ENCODE results near the gene CENPU. TPM values are rescaled to one million over a fixed set of nuclear protein-coding genes. Genes with fewer than 3 reads are reported as not detected.
"Not testable (repeated sequence)": the region's sequence is repeated elsewhere in the genome, so short reads cannot be mapped to it uniquely, and the experiment has no call there.

Gene CENPU
- total RNA-seq, 1 experiment from 2014 or later = 71.5 TPM

DNA sequence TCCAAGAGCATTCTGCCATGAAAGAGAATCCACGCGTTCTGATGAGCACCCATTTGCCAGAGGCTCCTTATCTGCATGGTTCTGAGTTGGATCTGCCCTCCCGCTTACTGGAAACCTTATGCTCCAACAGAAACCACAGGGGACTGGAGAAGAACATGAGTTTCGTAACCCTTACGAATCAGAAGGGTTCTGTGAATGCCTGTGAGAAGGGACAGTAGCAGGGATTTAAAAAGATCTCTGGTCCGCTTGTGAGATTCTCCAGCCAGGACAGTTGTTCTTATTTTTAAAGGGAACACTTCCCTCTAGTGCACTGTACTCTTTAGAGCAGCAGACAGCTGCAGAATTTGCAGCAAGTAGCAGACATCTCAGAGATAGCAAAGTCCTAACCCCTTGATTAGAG is 22.5 kb upstream of the CENPU start:
- in situ Hi-C loops (cut with HindIII; ENCODE audit: low pct_unique_long_range_greater_than_20kb, low sequenced_read_pairs) = no loop called here
- DNase-seq (ENCODE audit: low read depth) = no peak

DNA sequence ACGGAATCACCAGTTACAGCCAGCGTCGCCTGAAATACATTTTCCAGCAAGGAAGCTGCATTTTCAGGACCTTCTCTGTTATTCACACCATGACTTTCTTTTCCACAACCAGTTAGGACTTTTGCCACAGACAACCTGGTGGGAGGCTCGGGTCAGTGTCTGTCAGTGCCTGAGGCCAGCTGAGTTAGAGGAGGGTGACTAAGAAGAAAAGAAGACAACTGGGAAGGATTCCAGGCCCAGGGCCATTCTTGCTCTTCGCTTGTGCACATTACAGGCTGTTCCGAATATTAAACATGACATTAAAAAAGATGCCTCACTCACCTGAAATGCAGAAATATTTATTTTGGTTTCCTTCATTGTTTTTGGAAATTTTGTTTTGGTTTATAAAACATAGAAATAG is 21.4 kb upstream of the CENPU start:
- in situ Hi-C loops (cut with HindIII; ENCODE audit: low pct_unique_long_range_greater_than_20kb, low sequenced_read_pairs) = no loop called here
- DNase-seq (ENCODE audit: low read depth) = no peak

DNA sequence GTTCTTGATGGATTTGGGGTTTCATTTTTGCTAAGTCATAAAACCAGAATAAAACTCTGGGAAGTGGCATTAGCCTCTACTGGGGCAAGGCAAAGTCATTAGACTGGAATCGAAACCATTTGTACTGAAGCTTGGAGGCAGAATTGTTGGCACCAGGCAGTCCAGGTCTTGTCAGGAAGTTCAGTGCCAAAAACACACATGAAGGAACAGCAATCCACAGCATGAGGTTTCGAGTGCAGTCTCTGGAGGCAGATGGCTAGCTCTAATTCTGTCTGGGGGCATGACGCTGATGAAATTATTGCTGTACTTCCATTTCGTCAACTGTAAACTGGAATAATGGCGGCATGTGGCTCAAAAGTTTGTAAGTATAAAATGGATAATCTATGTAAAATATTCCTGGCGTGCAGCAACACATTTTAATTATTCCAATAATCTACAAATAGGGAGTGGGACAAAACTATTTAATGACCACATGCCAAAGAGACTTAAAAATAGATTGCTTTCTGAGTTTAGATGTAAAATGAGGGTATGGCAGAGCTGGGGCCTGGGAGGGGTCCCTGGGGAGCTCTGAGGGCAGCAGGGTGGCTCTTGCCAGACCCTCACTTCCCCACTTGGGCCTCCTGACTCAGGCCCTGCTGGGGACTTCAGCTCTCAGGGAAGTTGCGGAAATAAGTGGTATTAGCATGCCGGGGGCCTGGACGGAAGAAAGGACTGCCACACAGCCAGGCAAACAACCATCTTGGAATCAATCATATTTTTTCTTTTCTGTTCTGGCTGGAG is 18.8 kb upstream of the CENPU start:
- in situ Hi-C loops (cut with HindIII; ENCODE audit: low pct_unique_long_range_greater_than_20kb, low sequenced_read_pairs) = no loop called here
- DNase-seq (ENCODE audit: low read depth) = no peak

DNA sequence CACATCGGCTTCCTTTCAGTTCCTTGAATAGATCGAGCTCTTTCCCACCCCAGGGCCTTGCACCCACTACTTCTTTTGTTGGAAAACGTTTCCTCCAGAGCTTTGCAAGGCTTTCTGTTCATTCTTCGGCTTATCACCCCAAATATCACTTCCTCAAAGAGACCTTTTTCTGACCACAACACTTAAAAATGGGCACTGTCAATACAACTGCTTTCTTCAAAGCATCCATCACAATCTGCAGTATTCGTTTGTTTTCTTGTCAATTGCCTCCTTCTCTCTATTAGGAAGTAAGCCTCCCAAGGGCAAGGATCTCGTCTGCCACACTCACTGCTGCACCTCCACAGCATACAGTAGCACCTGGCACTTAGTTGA is 17.7 kb upstream of the CENPU start:
- in situ Hi-C loops (cut with HindIII; ENCODE audit: low pct_unique_long_range_greater_than_20kb, low sequenced_read_pairs) = no loop called here
- DNase-seq (ENCODE audit: low read depth) = no peak

DNA sequence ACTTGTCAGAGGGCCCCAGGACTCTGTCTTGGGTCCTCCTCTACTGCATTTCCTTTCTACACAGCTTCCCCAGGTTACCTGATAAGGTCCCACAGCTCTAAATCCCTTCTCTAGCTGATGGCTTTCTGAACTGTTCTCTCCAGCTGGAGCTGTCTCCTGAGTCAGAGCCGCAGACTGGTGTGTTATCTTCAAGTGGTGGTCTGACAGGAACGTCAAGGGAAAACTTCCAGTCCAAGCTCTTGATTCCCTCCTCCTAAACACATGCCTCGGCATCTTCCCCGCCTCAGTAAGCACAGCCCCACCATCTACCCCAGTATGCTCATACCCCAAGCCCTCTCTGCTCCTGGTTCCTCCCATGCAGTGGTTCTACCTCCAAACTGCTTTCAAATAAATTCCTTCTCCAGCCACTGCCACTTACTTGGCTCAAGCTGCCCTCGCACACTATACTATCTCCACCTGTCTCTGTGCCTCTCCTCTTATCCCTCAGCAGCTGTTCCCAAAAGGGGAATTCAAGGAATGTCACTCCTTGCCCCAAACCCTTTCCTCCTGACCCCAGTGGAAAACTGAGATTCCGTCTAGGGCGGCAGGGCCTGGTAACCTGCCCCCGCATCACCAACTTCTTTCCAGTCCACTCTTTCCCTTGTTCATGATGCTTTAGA is 17.2 kb upstream of the CENPU start:
- in situ Hi-C loops (cut with HindIII; ENCODE audit: low pct_unique_long_range_greater_than_20kb, low sequenced_read_pairs) = no loop called here
- DNase-seq (ENCODE audit: low read depth) = no peak

DNA sequence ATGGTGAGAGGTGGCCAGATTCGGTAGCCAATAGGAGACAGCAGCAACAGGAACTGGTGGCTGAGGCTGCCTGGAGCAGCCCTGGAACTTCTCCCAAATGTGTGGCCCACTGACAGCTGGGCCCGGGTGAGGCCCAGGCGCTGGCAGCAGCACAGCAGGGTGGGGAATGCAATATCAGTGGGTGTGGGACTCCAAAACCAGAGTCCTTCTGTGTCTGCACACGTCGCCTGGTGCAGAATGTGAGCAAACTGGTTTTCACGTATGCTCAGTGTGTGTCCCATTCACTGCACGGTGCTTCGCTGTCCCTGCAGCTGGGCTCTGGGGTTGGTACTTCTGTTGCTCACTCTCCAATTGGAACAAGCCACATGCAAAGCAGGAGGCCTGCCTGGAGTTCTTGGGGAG is 14.4 kb upstream of the CENPU start:
- in situ Hi-C loops (cut with HindIII; ENCODE audit: low pct_unique_long_range_greater_than_20kb, low sequenced_read_pairs) = no loop called here
- DNase-seq (ENCODE audit: low read depth) = no peak

DNA sequence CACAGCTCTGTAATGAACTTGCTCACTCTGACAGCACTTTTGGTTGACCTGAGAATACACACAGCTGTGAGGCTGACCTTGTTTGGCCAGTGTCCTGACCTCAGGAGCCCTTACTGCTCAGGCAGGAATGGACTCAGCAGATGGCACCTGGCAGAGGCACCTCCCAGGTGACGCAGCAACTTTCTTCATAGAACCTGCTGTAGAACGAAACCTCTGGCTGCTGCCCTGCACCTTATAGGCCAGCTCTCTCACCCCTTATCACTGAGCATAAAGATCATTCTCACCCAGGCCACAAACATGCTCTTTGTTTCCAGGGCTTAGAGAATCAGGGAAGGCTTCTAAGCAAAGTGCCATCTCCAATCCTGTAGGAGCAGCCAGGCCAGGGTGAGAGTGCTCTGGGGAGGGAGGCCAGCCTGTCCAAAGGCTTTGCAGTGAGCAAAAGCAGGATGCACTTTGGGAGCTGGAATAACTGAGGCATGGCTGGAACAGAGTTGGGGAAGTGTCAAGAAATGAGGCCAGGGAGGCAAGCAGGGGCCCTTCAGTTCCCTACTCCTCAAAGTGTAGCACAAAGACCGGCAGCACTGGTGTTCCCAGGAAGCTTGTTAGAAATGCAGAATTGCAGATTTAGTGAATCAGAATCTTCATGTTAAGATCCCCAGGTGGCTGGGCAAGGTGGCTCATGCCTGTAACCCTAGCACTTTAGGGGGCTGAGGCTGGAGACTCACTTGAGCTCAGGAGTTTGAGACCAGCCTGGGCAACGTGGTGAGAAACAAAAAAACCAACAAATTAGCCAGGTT is 13.3 kb upstream of the CENPU start:
- no peak for DNase-seq (ENCODE audit: low read depth)
- in situ Hi-C loops (cut with HindIII; ENCODE audit: low pct_unique_long_range_greater_than_20kb, low sequenced_read_pairs) = no loop called here

DNA sequence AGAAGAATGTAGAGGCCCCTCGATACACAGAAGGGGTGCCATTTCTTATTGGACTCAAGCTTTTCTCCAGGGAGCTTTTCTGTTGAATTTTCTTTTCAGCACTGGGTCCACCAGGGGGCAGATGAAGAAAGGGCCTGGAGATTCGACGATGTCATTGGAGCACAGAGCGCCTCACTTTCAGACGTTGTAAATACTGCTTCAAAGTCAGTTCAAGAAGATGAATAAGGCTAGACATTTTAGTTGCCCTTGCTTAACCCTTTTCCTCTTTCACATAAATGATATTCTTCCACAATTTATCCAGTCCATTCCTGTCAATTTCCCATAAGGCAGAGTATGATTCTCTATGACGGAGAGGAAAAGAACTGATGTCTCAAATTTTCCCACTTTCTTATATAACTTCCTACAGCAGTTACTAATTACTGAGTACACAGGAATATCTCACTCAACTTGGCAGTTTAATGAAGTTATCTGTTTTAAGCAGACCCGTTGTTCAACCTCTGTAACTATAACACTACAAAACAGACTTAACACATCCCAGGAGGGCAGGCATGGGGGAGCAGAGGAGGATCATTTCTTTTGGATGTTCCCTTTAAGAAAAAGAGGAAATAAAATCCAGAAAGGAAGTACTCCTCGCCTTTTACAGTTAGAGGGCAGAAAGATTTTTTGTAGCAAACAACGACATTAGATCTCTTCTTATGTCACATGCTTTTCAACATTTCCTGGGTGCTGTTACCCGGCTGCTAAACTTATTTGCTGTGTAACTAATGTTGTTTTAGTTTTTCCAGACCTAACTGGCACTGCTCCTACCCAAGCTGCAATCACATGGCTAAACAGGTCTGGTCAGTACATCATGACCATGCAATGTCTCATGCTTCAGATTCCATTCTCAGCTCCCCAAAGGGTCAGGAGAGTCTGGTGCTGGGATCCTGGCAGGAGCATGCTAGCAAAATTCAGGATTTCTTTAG is 12.2 kb upstream of the CENPU start:
- in situ Hi-C loops (cut with HindIII; ENCODE audit: low pct_unique_long_range_greater_than_20kb, low sequenced_read_pairs) = no loop called here

DNA sequence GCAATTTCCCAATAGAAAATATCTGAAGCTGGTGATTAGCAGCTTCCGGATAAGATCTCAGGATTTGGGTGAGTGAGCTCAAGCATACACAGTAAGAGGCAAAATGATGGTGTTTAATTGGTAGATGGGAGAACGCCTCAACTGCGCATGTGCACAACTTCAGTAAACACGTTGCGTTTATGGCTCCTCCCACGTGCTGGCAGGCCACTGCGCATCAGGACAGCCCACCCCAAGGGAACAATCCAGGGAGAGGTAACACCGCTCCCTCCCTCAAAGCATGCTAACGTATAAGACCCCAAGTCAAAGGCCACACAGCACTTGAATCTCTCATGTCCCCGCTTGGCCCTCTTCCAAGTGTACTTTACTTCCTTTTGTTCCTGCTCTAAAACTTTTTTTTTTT is 10.3 kb upstream of the CENPU start:
- in situ Hi-C loops (cut with HindIII; ENCODE audit: low pct_unique_long_range_greater_than_20kb, low sequenced_read_pairs) = no loop called here
- no peak for DNase-seq (ENCODE audit: low read depth)

More for the DNA sequence above, 12.2 kb upstream of the CENPU start:
- DNase-seq (ENCODE audit: low read depth) = peak; percentile 47

DNA sequence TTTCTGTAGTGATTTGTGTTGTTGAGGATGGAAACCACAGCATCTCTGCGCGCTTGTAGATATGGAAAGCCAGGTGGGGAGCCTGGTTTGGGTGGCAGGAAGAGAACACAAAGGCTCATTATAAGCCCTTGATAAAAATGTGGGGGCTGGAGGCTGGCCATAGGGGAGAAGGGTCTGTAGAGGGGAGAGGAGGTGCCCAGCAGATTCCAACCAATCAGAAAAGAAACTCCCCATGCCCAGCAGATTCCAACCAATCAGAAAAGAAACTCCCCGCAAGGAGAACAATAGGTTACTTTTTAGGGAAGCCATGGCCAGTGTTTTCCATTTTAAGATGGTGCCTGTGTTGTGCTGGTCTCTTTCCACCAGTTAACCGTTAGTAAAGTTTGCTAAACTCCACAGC is 9.8 kb upstream of the CENPU start:
- in situ Hi-C loops (cut with HindIII; ENCODE audit: low pct_unique_long_range_greater_than_20kb, low sequenced_read_pairs) = no loop called here

DNA sequence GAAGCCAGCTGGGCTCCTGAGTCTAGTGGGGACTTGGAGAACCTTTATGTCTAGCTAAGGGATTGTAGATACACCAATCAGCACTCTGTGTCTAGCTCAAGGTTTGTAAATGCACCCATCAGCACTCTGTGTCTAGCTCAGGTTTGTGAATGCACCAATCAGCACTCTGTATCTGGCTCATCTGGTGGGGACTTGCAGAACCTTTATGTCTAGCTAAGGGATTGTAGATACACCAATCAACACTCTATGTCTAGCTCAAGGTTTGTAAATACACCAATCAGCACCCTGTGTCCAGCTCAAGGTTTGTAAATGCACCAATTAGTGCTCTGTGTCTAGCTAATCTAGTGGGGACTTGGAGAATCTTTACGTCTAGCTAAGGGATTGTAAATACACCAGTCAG is 7.8 kb upstream of the CENPU start:
- in situ Hi-C loops (cut with HindIII; ENCODE audit: low pct_unique_long_range_greater_than_20kb, low sequenced_read_pairs); DNase-seq (ENCODE audit: low read depth): not testable (repeated sequence)

More for the DNA sequence above, 9.8 kb upstream of the CENPU start:
- no peak for DNase-seq (ENCODE audit: low read depth)

DNA sequence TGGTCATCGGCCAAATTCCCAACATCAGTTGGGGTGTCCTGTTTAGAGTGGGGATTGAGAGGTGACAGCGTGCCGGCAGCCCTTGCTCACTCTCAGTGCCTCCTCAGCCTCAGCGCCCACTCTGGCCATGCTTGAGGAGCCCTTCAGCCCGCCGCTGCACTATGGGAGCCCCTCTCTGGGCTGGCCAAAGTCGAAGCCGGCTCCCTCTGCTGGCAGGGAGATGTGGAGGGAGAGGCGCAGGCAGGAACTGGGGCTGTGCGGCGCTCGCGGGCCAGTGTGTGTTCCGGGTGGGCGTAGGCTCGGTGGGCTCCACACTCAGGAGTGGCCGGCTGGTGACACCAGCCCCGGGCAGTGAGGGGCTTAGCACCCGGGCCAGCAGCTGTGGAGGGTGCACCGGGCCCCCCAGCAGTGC is 7.1 kb upstream of the CENPU start:
- in situ Hi-C loops (cut with HindIII; ENCODE audit: low pct_unique_long_range_greater_than_20kb, low sequenced_read_pairs) = no loop called here
- no peak for DNase-seq (ENCODE audit: low read depth)

DNA sequence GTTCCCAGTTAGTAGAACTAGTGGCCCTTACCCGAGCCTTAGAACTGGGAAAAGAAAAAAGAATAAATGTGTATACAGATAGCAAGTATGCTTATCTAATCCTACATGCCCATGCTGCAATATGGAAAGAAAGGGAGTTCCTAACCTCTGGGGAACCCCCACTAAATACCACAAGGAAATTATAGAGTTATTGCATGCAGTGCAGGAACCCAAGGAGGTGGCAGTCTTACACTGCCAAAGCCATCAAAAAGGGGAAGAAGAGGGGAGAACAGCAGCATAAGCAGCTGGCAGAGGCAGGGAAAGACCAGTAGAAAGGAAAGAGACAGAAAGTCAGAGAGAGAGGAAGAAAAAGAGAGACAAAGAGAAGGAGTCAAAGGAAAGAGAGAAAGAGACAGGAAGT is 5.7 kb upstream of the CENPU start:
- DNase-seq (ENCODE audit: low read depth); in situ Hi-C loops (cut with HindIII; ENCODE audit: low pct_unique_long_range_greater_than_20kb, low sequenced_read_pairs): not testable (repeated sequence)

DNA sequence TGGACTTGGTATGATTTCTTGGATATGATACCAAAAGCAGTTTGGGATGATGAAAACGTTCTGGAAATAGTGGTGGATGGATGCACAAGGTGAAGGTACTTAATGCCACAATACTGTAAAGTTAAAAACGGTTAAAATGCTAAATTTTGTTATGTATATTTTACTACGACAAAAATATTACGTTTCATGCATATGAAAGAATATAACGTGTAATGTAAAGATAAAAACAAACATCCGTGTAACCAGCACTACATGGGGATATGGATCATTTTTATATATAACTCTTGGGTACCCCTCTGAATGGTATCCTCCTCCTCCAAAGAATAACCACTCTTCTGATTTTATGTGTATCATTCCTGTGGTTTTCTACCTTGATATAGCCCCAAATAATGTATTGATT is 862 bp upstream of the CENPU start:
- in situ Hi-C loops (cut with HindIII; ENCODE audit: low pct_unique_long_range_greater_than_20kb, low sequenced_read_pairs) = no loop called here
- no peak for DNase-seq (ENCODE audit: low read depth)

DNA sequence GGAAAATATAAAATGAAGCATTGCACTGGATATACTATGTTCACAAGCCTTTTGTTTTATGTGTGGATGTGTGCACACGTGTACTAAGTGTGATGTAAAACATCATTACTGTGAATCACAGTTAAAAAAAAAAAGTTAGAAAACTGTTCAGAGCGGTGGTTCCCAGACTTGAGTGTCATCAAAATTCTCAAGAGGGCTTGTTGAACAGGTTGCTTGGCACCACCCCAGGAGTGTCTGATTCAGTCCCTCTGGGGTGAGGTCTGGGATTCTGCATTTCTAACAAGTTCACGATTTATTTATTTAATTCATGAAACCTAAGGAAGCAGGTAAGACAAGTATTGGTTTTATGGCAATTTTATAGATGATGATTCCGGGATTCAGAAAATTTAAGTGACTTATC is 1.8 kb downstream of the CENPU start:
- in situ Hi-C loops (cut with HindIII; ENCODE audit: low pct_unique_long_range_greater_than_20kb, low sequenced_read_pairs) = no loop called here
- DNase-seq (ENCODE audit: low read depth) = no peak

DNA sequence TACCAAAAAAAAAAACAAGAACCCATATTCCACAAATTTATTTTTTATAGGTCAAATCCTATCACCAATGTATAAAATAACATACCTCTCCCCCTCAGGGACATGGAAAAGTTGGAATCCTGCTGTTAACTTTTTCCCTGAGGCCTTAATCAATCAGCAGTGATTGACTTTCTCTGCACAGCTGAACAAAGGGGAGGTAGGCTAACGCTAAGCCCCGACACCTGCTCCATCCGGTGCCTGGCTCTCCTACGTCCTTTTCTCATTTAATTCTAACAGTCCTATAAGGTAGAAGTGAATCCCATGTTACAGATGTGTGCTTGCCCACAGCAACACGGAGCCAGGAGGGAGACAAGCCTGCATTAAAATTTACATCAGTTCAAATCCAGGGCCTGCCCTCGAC is 2.8 kb downstream of the CENPU start:
- in situ Hi-C loops (cut with HindIII; ENCODE audit: low pct_unique_long_range_greater_than_20kb, low sequenced_read_pairs) = no loop called here
- DNase-seq (ENCODE audit: low read depth) = no peak

DNA sequence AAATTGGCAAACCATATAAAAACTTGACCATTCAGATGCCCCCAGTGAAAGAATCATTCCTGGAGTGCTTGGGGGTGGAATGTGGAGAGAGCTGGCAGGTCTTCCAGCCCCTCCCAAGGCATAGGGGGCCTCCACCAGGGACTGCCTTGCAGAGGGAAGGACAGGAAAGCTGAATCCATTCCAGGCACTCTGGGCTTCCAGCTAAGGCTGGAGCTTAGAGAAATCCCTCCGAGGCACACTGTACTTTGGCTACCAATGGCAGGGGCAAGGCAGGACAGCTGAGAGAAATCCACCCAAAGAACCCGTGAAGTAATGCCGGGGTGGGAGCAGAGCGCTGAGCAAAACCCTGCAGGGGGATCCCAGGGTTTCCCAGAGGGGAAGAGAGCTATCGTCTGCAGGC is 4.0 kb downstream of the CENPU start:
- in situ Hi-C loops (cut with HindIII; ENCODE audit: low pct_unique_long_range_greater_than_20kb, low sequenced_read_pairs) = no loop called here
- no peak for DNase-seq (ENCODE audit: low read depth)

DNA sequence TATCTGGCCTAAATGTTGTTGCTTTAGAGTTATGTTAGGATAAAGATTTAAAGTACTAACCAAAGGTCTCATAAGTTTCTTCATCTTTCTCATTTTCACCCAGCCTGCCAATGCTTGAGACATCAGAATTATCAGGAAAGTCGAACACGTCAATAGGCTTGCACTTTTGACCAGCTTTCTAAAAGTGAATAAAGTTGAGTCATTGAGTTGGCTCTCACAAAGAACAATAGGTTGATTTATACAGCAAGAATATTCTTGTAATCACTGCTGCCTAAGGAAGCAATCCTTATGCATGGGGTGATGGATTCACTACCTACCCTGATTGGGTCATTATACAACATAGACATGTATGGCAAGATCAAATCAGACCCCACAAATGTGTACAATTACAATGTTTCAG is 5.0 kb downstream of the CENPU start:
- DNase-seq (ENCODE audit: low read depth) = no peak
- in situ Hi-C loops (cut with HindIII; ENCODE audit: low pct_unique_long_range_greater_than_20kb, low sequenced_read_pairs) = no loop called here

Data from Caki2 (cell line).